Mesenchymal stem cell (in vitro differentiated cells and primary cell): Measurements from ENCODE around the gene NDUFB2.
"Not testable (repeated sequence)": the region's sequence is repeated elsewhere in the genome, so short reads cannot be mapped to it uniquely, and the experiment has no call there.

Experiments used
- DNase-seq: peaks from one replicate; pipeline ENCODE4 v3.0.0-alpha.2; 2013
- H2AFZ ChIP-seq: one replicate; pipeline ENCODE4 v1.6.1; 2013; ENCODE audit warnings: low read depth, mild to moderate bottlenecking, control low read depth, inconsistent platforms, low read length, moderate library complexity
- H2AK5ac ChIP-seq: 2 replicates; pipeline ENCODE4 v1.6.1; 2013; ENCODE audit warnings: low read length, moderate library complexity, mild to moderate bottlenecking, inconsistent platforms; ENCODE audit not compliant: severe bottlenecking
- H2BK120ac ChIP-seq: one replicate; pipeline ENCODE4 v1.6.1; 2013; ENCODE audit warnings: low read depth, mild to moderate bottlenecking, inconsistent platforms, low read length, moderate library complexity
- H2BK12ac ChIP-seq, 2 experiments: one replicate each; pipeline ENCODE4 v1.6.1; 2013; ENCODE audit warnings: inconsistent platforms in 2 of 2, low read length in 2 of 2, mild to moderate bottlenecking in 2 of 2, moderate library complexity in 2 of 2, control low read depth in 1 of 2
- H2BK15ac ChIP-seq: one replicate; pipeline ENCODE4 v1.6.1; 2013; ENCODE audit warnings: mild to moderate bottlenecking, low read depth, inconsistent platforms; ENCODE audit not compliant: poor library complexity, severe bottlenecking
- H2BK5ac ChIP-seq: 2 replicates; pipeline ENCODE4 v1.6.1; 2013; ENCODE audit warnings: low read depth, mild to moderate bottlenecking, low read length, control low read depth, inconsistent platforms; ENCODE audit not compliant: poor library complexity, severe bottlenecking
- H3K14ac ChIP-seq, 2 experiments: one replicate each; pipeline ENCODE4 v1.6.1; 2013; ENCODE audit warnings: inconsistent platforms in 2 of 2, low read length in 2 of 2, control low read depth in 1 of 2, mild to moderate bottlenecking in 1 of 2, moderate library complexity in 1 of 2
- H3K18ac ChIP-seq, 2 experiments: one replicate each; pipeline ENCODE4 v1.6.1; 2013; ENCODE audit warnings: inconsistent platforms in 2 of 2, low read length in 2 of 2, control low read depth in 1 of 2, low read depth in 1 of 2, mild to moderate bottlenecking in 1 of 2
- H3K23ac ChIP-seq, 2 experiments: one replicate each; pipeline ENCODE4 v1.6.1; 2013; ENCODE audit warnings: inconsistent platforms in 2 of 2, low read length in 2 of 2, mild to moderate bottlenecking in 2 of 2, moderate library complexity in 2 of 2, control low read depth in 1 of 2
- H3K27ac ChIP-seq: 2 replicates; pipeline ENCODE4 v1.5.1; 2013; ENCODE audit warnings: mild to moderate bottlenecking, moderate library complexity, low read length, control low read depth, inconsistent platforms; ENCODE audit not compliant: poor library complexity, severe bottlenecking
- H3K27me3 ChIP-seq, 2 experiments: 2 replicates each; pipeline versions ENCODE4 v1.6.1 to v1.7.0; 2013; ENCODE audit warnings: low read length in 2 of 2, mild to moderate bottlenecking in 2 of 2, moderate library complexity in 2 of 2, control low read depth in 1 of 2, inconsistent platforms in 1 of 2; ENCODE audit not compliant: control insufficient read depth in 1 of 2, insufficient read depth in 1 of 2
- H3K36me3 ChIP-seq, 2 experiments: 2 replicates each; pipeline versions ENCODE4 v1.6.1 to v1.7.0; 2013; ENCODE audit warnings: low read length in 2 of 2, control low read depth in 1 of 2, inconsistent platforms in 1 of 2, low read depth in 1 of 2, mild to moderate bottlenecking in 1 of 2; ENCODE audit not compliant: insufficient read depth in 2 of 2, control insufficient read depth in 1 of 2
- H3K4ac ChIP-seq, 2 experiments: one replicate each; pipeline ENCODE4 v1.6.1; 2013; ENCODE audit warnings: inconsistent platforms in 2 of 2, low read length in 2 of 2, mild to moderate bottlenecking in 2 of 2, moderate library complexity in 2 of 2, control low read depth in 1 of 2, low read depth in 1 of 2
- H3K4me1 ChIP-seq: 2 replicates; pipeline ENCODE4 v1.6.1; 2013; ENCODE audit warnings: low read depth, low read length, control low read depth; ENCODE audit not compliant: control insufficient read depth, insufficient read depth
- H3K4me2 ChIP-seq: 2 replicates; pipeline ENCODE4 v1.6.1; 2013; ENCODE audit warnings: low read length, mild to moderate bottlenecking, inconsistent platforms; ENCODE audit not compliant: poor library complexity, severe bottlenecking
- H3K4me3 ChIP-seq, 2 experiments: 2 replicates each; pipeline versions ENCODE4 v1.5.1 to v1.7.0; 2013; ENCODE audit warnings: low read length in 2 of 2, mild to moderate bottlenecking in 2 of 2, control low read depth in 1 of 2, low read depth in 1 of 2; ENCODE audit not compliant: insufficient read depth in 1 of 2
- H3K79me1 ChIP-seq: replicated peaks from 2 replicates; pipeline ENCODE4 v1.6.1; 2013; ENCODE audit warnings: mild to moderate bottlenecking, control low read depth, low read length, inconsistent platforms; ENCODE audit not compliant: poor library complexity, severe bottlenecking
- H3K9ac ChIP-seq: 2 replicates; pipeline ENCODE4 v1.7.0; 2013; ENCODE audit warnings: mild to moderate bottlenecking, low read length, moderate library complexity
- H3K9me3 ChIP-seq: 2 replicates; pipeline ENCODE4 v1.7.0; 2013; ENCODE audit warnings: mild to moderate bottlenecking, low read length; ENCODE audit not compliant: control insufficient read depth
- H4K8ac ChIP-seq: one replicate; pipeline ENCODE4 v1.6.1; 2013; ENCODE audit warnings: inconsistent platforms, mild to moderate bottlenecking, low read length, moderate library complexity
- H4K91ac ChIP-seq: one replicate; pipeline ENCODE4 v1.6.1; 2013; ENCODE audit warnings: mild to moderate bottlenecking, low read length, inconsistent platforms
- WGBS: methylation state at CpG from one replicate; pipeline ENCODE4 v1.1.7; 2013; ENCODE audit warnings: mixed read lengths; 5-methylcytosine and 5-hydroxymethylcytosine counted together

The NDUFB2 gene

DNA sequence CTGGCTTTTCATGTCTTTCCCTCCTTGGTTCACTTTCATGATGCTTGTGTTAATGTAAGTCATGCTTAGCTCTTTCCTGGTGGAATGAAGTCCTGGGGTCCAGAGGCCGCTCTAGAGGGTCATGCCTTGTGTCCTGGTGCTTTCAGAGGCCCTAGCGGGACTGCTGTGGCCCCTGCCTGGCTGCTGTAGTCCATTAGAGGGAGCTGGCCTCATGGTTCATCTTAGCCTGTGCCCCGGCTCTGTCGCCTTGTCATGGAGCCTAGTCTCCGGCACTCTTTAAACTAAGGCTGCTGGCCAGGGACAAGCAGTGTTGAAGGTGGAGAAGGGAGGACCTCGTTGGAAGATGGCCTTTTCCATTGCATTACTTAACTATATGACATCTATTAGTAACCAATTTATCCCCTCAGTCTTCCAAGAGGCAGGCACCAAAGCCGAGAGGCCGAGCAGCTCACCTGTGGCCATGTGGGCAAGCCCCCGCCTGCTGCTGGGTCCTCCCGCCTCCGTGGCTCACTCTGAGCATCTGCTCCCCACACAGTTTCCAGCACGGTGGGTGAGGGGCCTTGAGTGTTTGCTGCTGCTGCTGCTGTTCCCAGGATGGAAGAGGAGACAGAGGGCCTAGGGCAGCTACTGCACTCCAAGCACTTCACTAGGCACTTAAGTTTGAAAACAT is 5.0 kb upstream of the NDUFB2 start:
- peaks cover 42 to 43% of the 10 kb centered on the region in 2 experiments for H3K36me3 ChIP-seq
- H2BK120ac ChIP-seq = no peak overlapping the region
- H4K8ac ChIP-seq = no peak overlapping the region
- no peaks in the 10 kb centered on the region for H3K9me3 ChIP-seq
- H3K79me1 ChIP-seq = peaks cover 4% of the 10 kb centered on the region
- no peak overlapping the region for H2BK15ac ChIP-seq
- WGBS = 88% methylated on average over 9 of the region's 12 CpGs
- H3K4me1 ChIP-seq = peaks cover 2% of the 10 kb centered on the region
- no peak overlapping the region for H2AFZ ChIP-seq
- H3K4ac ChIP-seq = no peak overlapping the region
- no peak overlapping the region for H4K91ac ChIP-seq
- no peak for DNase-seq
- H3K27me3 ChIP-seq = no peaks in the 10 kb centered on the region
- H3K4me2 ChIP-seq = no peak overlapping the region
- H3K23ac ChIP-seq = no peak overlapping the region
- H2BK12ac ChIP-seq = no peak overlapping the region
- no peak overlapping the region for H3K27ac ChIP-seq
- H3K14ac ChIP-seq = no peak overlapping the region
- no peak overlapping the region for H2AK5ac ChIP-seq
- H2BK5ac ChIP-seq = no peak overlapping the region
- no peak overlapping the region for H3K4me3 ChIP-seq
- H3K18ac ChIP-seq = no peak overlapping the region
- no peak overlapping the region for H3K9ac ChIP-seq

GRCh38 chr7:140693849-140694248 is 2.7 kb upstream of the NDUFB2 start:
- H2BK15ac ChIP-seq, DNase-seq, H3K4ac ChIP-seq, H3K9ac ChIP-seq, H3K18ac ChIP-seq, H3K9me3 ChIP-seq, H2AK5ac ChIP-seq, H3K4me1 ChIP-seq, H2AFZ ChIP-seq, H2BK12ac ChIP-seq, H3K23ac ChIP-seq, H2BK5ac ChIP-seq, H3K4me3 ChIP-seq, H2BK120ac ChIP-seq, H4K8ac ChIP-seq, H3K14ac ChIP-seq, H3K27me3 ChIP-seq, H3K4me2 ChIP-seq, H3K27ac ChIP-seq, H3K79me1 ChIP-seq, H4K91ac ChIP-seq: not testable (repeated sequence)
- WGBS = 96% methylated on average over 10 of the region's 10 CpGs
- peaks cover 32% of the 10 kb centered on the region in 2 experiments for H3K36me3 ChIP-seq

GRCh38 chr7:140694592-140694991 is 1.9 kb upstream of the NDUFB2 start:
- peaks cover 10% of the 10 kb centered on the region for H3K4me1 ChIP-seq
- WGBS = 92% methylated on average over 6 of the region's 6 CpGs

GRCh38 chr7:140695381-140695780 is 1.1 kb upstream of the NDUFB2 start:
- Histone ChIP-seq H3K23ac (no peak overlapping the region), H4K91ac (no peak overlapping the region), H2AFZ (no peak overlapping the region), H3K27me3 (no peaks in the 10 kb centered on the region), H3K27ac (no peak overlapping the region), H3K4me3 (no peak overlapping the region), H3K14ac (no peak overlapping the region), H2BK5ac (no peak overlapping the region), H3K9me3 (no peaks in the 10 kb centered on the region), H2BK15ac (no peak overlapping the region), H3K9ac (peak overlapping the region; percentile 95), H3K4ac (no peak overlapping the region), H3K36me3 (peaks cover 23 to 24% of the 10 kb centered on the region in 2 experiments), H3K4me1 (peaks cover 10% of the 10 kb centered on the region), H3K4me2 (no peak overlapping the region), H4K8ac (no peak overlapping the region), H2BK12ac (no peak overlapping the region), H3K79me1 (peaks cover 6% of the 10 kb centered on the region), H2BK120ac (no peak overlapping the region), H2AK5ac (no peak overlapping the region), H3K18ac (no peak overlapping the region)
- WGBS = 96% methylated on average over 9 of the region's 11 CpGs
- no peak for DNase-seq

More at GRCh38 chr7:140694592-140694991, 1.9 kb upstream of the NDUFB2 start:
- Histone ChIP-seq H3K9me3 (no peaks in the 10 kb centered on the region), H3K36me3 (peaks cover 27% of the 10 kb centered on the region in 2 experiments), H3K14ac (no peak overlapping the region), H2BK12ac (no peak overlapping the region), H3K9ac (no peak overlapping the region), H3K4me2 (no peak overlapping the region), H3K27me3 (no peaks in the 10 kb centered on the region), H2BK5ac (no peak overlapping the region), H3K27ac (no peak overlapping the region), H3K4me3 (no peak overlapping the region), H4K91ac (no peak overlapping the region), H2BK120ac (no peak overlapping the region), H2BK15ac (no peak overlapping the region), H3K18ac (no peak overlapping the region), H3K79me1 (peaks cover 6% of the 10 kb centered on the region), H2AFZ (no peak overlapping the region), H3K23ac (no peak overlapping the region), H4K8ac (no peak overlapping the region), H3K4ac (no peak overlapping the region), H2AK5ac (no peak overlapping the region)
- no peak for DNase-seq
